HEK293 (cell line): ENCODE data around the gene FKBP3.

ENCODE experiments used
- BCL11A ChIP-seq: fragments of 450-650 bp; formaldehyde crosslinking; IDR thresholded peaks from 2 replicates; pipeline ENCODE4 v1.5.1; 2016; ENCODE audit warnings: low read depth, missing biosample characterization, missing genetic modification characterization
- BCL11B ChIP-seq: fragments of 450-650 bp; formaldehyde crosslinking; IDR thresholded peaks from 2 replicates; pipeline ENCODE4 v1.5.1; 2016; ENCODE audit warnings: low read depth, missing biosample characterization, missing genetic modification characterization
- GLIS1 ChIP-seq: fragments of 450-650 bp; formaldehyde crosslinking; IDR thresholded peaks from 2 replicates; pipeline ENCODE4 v1.5.1; 2016; ENCODE audit warnings: missing biosample characterization, missing genetic modification characterization
- INSM2 ChIP-seq: fragments of 450-650 bp; formaldehyde crosslinking; IDR thresholded peaks from 2 replicates; pipeline ENCODE4 v1.5.1; 2016; ENCODE audit warnings: missing biosample characterization, missing genetic modification characterization
- KLF1 ChIP-seq: fragments of 450-650 bp; formaldehyde crosslinking; IDR thresholded peaks from 2 replicates; pipeline ENCODE4 v1.5.1; 2016; ENCODE audit warnings: missing biosample characterization, missing genetic modification characterization
- KLF17 ChIP-seq: fragments of 450-650 bp; formaldehyde crosslinking; IDR thresholded peaks from 2 replicates; pipeline ENCODE4 v1.5.1; 2016; ENCODE audit warnings: missing biosample characterization, missing genetic modification characterization
- MZF1 ChIP-seq: fragments of 450-650 bp; formaldehyde crosslinking; IDR thresholded peaks from 2 replicates; pipeline ENCODE4 v1.5.1; 2017; ENCODE audit warnings: missing biosample characterization, missing genetic modification characterization, borderline replicate concordance
- SALL2 ChIP-seq: fragments of 450-650 bp; formaldehyde crosslinking; IDR thresholded peaks from 2 replicates; pipeline ENCODE4 v1.5.0; 2017; ENCODE audit warnings: missing biosample characterization, mild to moderate bottlenecking, missing genetic modification characterization, borderline replicate concordance
- SETDB1 ChIP-seq: IDR thresholded peaks from one replicate; pipeline ENCODE4 v1.6.1; 2017; ENCODE audit warnings: mild to moderate bottlenecking, low read length, moderate library complexity, mixed read lengths; ENCODE audit not compliant: insufficient read length
- SP2 ChIP-seq: fragments of 450-650 bp; formaldehyde crosslinking; IDR thresholded peaks from 2 replicates; pipeline ENCODE4 v1.5.1; 2016; ENCODE audit warnings: missing biosample characterization, missing genetic modification characterization
- SP3 ChIP-seq: fragments of 450-650 bp; formaldehyde crosslinking; IDR thresholded peaks from 2 replicates; pipeline ENCODE4 v1.5.1; 2016; ENCODE audit warnings: missing biosample characterization, missing genetic modification characterization
- SP7 ChIP-seq: fragments of 450-650 bp; formaldehyde crosslinking; IDR thresholded peaks from 2 replicates; pipeline ENCODE4 v1.5.1; 2016; ENCODE audit warnings: missing biosample characterization, missing genetic modification characterization
- TRIM28 ChIP-seq: IDR thresholded peaks from 2 replicates; pipeline ENCODE4 v1.6.1; 2011; ENCODE audit warnings: low read length, control low read depth, borderline replicate concordance
- ZBTB20 ChIP-seq: fragments of 450-650 bp; formaldehyde crosslinking; IDR thresholded peaks from 2 replicates; pipeline ENCODE4 v1.5.1; 2016; ENCODE audit warnings: missing biosample characterization, missing genetic modification characterization
- ZFP37 ChIP-seq: fragments of 450-650 bp; formaldehyde crosslinking; IDR thresholded peaks from 2 replicates; pipeline ENCODE4 v1.5.1; 2016; ENCODE audit warnings: missing biosample characterization, missing genetic modification characterization
- ZNF10 ChIP-seq: fragments of 450-650 bp; formaldehyde crosslinking; IDR thresholded peaks from 2 replicates; pipeline ENCODE4 v1.5.1; 2017; ENCODE audit warnings: missing biosample characterization, missing genetic modification characterization
- ZNF132 ChIP-seq: fragments of 450-650 bp; formaldehyde crosslinking; IDR thresholded peaks from 2 replicates; pipeline ENCODE4 v1.5.1; 2017; ENCODE audit warnings: missing biosample characterization, missing genetic modification characterization, borderline replicate concordance
- ZNF157 ChIP-seq: fragments of 450-650 bp; formaldehyde crosslinking; IDR thresholded peaks from 2 replicates; pipeline ENCODE4 v1.5.1; 2016; ENCODE audit warnings: missing biosample characterization, missing genetic modification characterization
- ZNF174 ChIP-seq: fragments of 450-650 bp; formaldehyde crosslinking; IDR thresholded peaks from 2 replicates; pipeline ENCODE4 v1.5.0; 2017; ENCODE audit warnings: missing biosample characterization, mild to moderate bottlenecking, missing genetic modification characterization
- ZNF175 ChIP-seq: fragments of 450-650 bp; formaldehyde crosslinking; IDR thresholded peaks from 2 replicates; pipeline ENCODE4 v1.5.1; 2016; ENCODE audit warnings: missing biosample characterization, missing genetic modification characterization
- ZNF221 ChIP-seq: fragments of 450-650 bp; formaldehyde crosslinking; IDR thresholded peaks from 2 replicates; pipeline ENCODE4 v1.5.1; 2017; ENCODE audit warnings: missing biosample characterization, missing genetic modification characterization, borderline replicate concordance
- ZNF292 ChIP-seq: fragments of 450-650 bp; formaldehyde crosslinking; IDR thresholded peaks from 2 replicates; pipeline ENCODE4 v1.5.1; 2016; ENCODE audit warnings: low read depth, missing biosample characterization, missing genetic modification characterization, borderline replicate concordance
- ZNF311 ChIP-seq: fragments of 450-650 bp; formaldehyde crosslinking; IDR thresholded peaks from 2 replicates; pipeline ENCODE4 v1.5.1; 2017; ENCODE audit warnings: missing biosample characterization, missing genetic modification characterization, borderline replicate concordance
- ZNF391 ChIP-seq: fragments of 450-650 bp; formaldehyde crosslinking; IDR thresholded peaks from 2 replicates; pipeline ENCODE4 v1.5.1; 2016; ENCODE audit warnings: low read depth, missing biosample characterization, missing genetic modification characterization, borderline replicate concordance
- ZNF48 ChIP-seq: fragments of 450-650 bp; formaldehyde crosslinking; IDR thresholded peaks from 2 replicates; pipeline ENCODE4 v1.5.1; 2016; ENCODE audit warnings: missing biosample characterization, missing genetic modification characterization
- ZNF513 ChIP-seq: fragments of 450-650 bp; IDR thresholded peaks from 2 replicates; pipeline ENCODE4 v1.5.1; 2018; ENCODE audit warnings: missing biosample characterization, missing genetic modification characterization
- ZNF548 ChIP-seq: fragments of 450-650 bp; formaldehyde crosslinking; IDR thresholded peaks from 2 replicates; pipeline ENCODE4 v1.5.1; 2016; ENCODE audit warnings: missing biosample characterization, missing genetic modification characterization
- ZNF596 ChIP-seq: fragments of 450-650 bp; IDR thresholded peaks from 2 replicates; pipeline ENCODE4 v1.5.0; 2018; ENCODE audit warnings: missing biosample characterization, mild to moderate bottlenecking, missing genetic modification characterization, moderate library complexity
- ZNF654 ChIP-seq: fragments of 450-650 bp; formaldehyde crosslinking; IDR thresholded peaks from 2 replicates; pipeline ENCODE4 v1.5.1; 2016; ENCODE audit warnings: low read depth, missing biosample characterization, missing genetic modification characterization
- ZNF660 ChIP-seq: fragments of 450-650 bp; IDR thresholded peaks from 2 replicates; pipeline ENCODE4 v1.5.1; 2018; ENCODE audit warnings: missing biosample characterization, mild to moderate bottlenecking, missing genetic modification characterization
- ZNF664 ChIP-seq: fragments of 450-650 bp; formaldehyde crosslinking; IDR thresholded peaks from 2 replicates; pipeline ENCODE4 v1.5.1; 2016; ENCODE audit warnings: missing biosample characterization, missing genetic modification characterization
- ZNF701 ChIP-seq: fragments of 450-650 bp; formaldehyde crosslinking; IDR thresholded peaks from 2 replicates; pipeline ENCODE4 v1.5.1; 2016; ENCODE audit warnings: missing biosample characterization, missing genetic modification characterization
- ZNF837 ChIP-seq: fragments of 450-650 bp; formaldehyde crosslinking; IDR thresholded peaks from 2 replicates; pipeline ENCODE4 v1.5.1; 2016; ENCODE audit warnings: missing biosample characterization, missing genetic modification characterization
- ZNF843 ChIP-seq: fragments of 450-650 bp; formaldehyde crosslinking; IDR thresholded peaks from 2 replicates; pipeline ENCODE4 v1.5.1; 2016; ENCODE audit warnings: missing biosample characterization, missing genetic modification characterization
- ZXDB ChIP-seq: fragments of 450-650 bp; formaldehyde crosslinking; IDR thresholded peaks from 2 replicates; pipeline ENCODE4 v1.5.1; 2016; ENCODE audit warnings: missing biosample characterization, missing genetic modification characterization

FKBP3 gene

GRCh38 chr14:45134051-45134958 lies at the start of gene FKBP3 (continued):
- TF ChIP-seq ZNF513 (no peak), ZNF132 (tag by site-specific recombination) (no peak), GLIS1 (tag by site-specific recombination) (peak; percentile 22; the same call in 1 of the 2 replicates), BCL11B (tag by site-specific recombination) (no peak), ZXDB (peak; percentile 56), ZNF664 (tag by site-specific recombination) (0 out of 2 replicates have a peak, but pooled peaks have one; percentile 28), SP3 (tag by site-specific recombination) (peak; percentile 84), ZNF654 (tag by site-specific recombination) (no peak), ZNF596 (tag by site-specific recombination) (no peak), SP7 (tag by site-specific recombination) (peak; percentile 60), ZNF221 (tag by site-specific recombination) (no peak), MZF1 (tag by site-specific recombination) (no peak), INSM2 (tag by site-specific recombination) (0 out of 2 replicates have a peak, but pooled peaks have one; percentile 18), ZNF311 (no peak), ZNF292 (no peak), ZNF837 (tag by site-specific recombination) (no peak), ZNF174 (tag by site-specific recombination) (no peak), ZNF701 (no peak), KLF17 (tag by site-specific recombination) (peak; percentile 44), ZFP37 (tag by site-specific recombination) (no peak), ZBTB20 (tag by site-specific recombination) (peak; percentile 28; the same call in 1 of the 2 replicates), SALL2 (no peak), ZNF48 (tag by site-specific recombination) (no peak), KLF1 (tag by site-specific recombination) (peak; percentile 50; the same call in 1 of the 2 replicates), ZNF157 (tag by site-specific recombination) (no peak), ZNF660 (peak; percentile 20; the same call in 1 of the 2 replicates), ZNF10 (no peak), ZNF843 (tag by site-specific recombination) (0 out of 2 replicates have a peak, but pooled peaks have one; percentile 40), SP2 (tag by site-specific recombination) (peak; percentile 88), BCL11A (tag by site-specific recombination) (no peak), ZNF548 (tag by site-specific recombination) (no peak), ZNF391 (tag by site-specific recombination) (peak; percentile 49; the same call in 1 of the 2 replicates), TRIM28 (no peak), SETDB1 (no peak), ZNF175 (tag by site-specific recombination) (no peak)
